Measurements from ENCODE around the gene SERTAD3. TPM values are rescaled to one million over a fixed set of nuclear protein-coding genes. Genes with fewer than 3 reads are reported as not detected.

The SERTAD3 gene
- total RNA-seq, 3 donors from 2014 or later = 17.3 to 28.1 (median 25.2) TPM

DNA sequence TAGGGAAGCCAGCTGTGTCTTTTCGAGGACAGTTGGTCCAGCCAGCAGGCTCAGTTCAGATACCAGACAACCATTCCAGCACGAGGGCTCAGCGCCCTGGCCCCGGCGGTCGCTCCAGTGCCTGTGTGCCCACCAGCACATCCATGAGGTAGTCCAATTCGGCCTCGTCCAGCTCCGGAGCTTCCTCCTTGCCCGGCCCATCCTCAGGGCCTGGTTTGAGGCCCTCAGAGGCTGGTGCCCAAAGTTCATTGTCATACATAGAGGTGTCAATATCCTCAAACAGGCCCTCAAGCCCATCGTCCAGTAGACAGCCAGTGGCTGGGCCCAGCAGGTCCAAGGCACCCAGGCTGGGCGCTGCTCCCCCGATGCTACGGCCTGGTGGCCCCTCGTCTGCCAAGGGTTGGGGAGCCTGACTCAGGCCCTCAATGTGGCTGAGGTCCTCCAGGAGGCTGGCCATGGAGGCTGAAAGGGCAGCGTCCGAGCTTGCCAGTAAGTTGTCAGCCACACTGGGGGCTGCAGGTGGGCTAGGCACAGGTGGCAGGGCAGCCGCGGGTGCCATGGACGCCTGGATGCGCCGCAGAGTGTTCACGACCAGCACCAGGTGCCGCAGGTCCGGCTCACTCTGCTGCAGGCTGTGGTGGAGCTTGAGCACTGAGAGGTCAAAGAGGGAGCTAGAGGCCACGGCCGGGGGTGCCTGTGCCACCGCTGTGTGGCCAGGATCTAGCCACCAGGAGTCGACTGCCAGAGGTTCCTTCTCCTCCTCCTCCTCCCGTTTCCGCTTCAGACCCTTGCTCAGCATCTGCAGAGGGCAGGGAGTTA is 21.2 kb downstream of the SERTAD3 start:
- H3K27ac ChIP-seq = peak overlapping the region; percentile 64 to 97
- TF ChIP-seq, protein P1, sequence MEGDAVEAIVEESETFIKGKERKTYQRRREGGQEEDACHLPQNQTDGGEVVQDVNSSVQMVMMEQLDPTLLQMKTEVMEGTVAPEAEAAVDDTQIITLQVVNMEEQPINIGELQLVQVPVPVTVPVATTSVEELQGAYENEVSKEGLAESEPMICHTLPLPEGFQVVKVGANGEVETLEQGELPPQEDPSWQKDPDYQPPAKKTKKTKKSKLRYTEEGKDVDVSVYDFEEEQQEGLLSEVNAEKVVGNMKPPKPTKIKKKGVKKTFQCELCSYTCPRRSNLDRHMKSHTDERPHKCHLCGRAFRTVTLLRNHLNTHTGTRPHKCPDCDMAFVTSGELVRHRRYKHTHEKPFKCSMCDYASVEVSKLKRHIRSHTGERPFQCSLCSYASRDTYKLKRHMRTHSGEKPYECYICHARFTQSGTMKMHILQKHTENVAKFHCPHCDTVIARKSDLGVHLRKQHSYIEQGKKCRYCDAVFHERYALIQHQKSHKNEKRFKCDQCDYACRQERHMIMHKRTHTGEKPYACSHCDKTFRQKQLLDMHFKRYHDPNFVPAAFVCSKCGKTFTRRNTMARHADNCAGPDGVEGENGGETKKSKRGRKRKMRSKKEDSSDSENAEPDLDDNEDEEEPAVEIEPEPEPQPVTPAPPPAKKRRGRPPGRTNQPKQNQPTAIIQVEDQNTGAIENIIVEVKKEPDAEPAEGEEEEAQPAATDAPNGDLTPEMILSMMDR (IDR thresholded peaks at IDR 0.05) = no peak
- DNase-seq (ENCODE audit: low spot score in 2 of 2) = no peak
- intact Hi-C loops (cut with DNase I; ENCODE audit: low total_unique reads) = no loop called here
- H3K36me3 ChIP-seq = no peaks in the 10 kb centered on the region
- no peak overlapping the region for H3K4me3 ChIP-seq
- H3K9me3 ChIP-seq = no peaks in the 10 kb centered on the region
- H3K27me3 ChIP-seq = no peaks in the 10 kb centered on the region
- H3K4me1 ChIP-seq = peaks cover 6 to 16% of the 10 kb centered on the region in 2 donors

DNA sequence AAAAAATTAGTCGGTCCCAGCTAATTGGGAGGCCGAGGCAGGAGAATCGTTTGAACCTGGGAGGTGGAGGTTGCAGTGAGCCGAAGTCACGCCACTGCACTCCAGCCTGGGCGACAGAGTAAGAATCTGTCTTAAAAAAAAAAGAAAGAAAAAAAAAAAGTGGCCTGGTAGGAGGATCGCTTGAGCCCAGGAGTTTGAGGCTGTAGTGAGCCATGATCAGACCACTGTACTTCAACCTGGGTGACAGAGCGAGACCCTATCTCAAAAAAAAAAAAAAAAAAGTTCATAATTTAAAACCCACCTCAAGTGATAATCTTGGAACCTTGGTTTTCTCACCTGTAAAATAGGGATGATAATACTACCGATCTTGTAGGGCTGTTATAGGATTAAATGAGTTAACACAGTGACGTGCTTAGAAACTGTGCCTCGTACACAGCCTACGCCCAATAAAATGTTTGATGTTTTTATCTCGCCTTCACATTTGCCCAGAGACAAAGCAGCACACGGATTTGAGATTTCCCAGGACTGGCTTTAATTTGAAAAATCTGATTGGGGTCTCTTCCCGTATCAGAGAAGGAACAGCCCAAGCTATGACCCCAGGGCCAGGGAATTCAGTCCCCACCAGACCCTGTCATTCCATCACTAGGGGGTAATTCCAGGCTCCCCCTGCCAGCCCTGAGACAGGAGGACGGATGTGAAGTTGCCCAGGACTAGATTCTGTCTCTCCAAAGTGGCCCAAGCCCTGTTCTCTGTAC is 22.0 kb downstream of the SERTAD3 start:
- Histone ChIP-seq H3K4me3 (peak overlapping the region; percentile 61 to 74 (median 72)), H3K27ac (peak overlapping the region; percentile 97 to 98), H3K4me1 (peaks cover 6 to 16% of the 10 kb centered on the region in 2 donors), H3K9me3 (no peaks in the 10 kb centered on the region), H3K27me3 (no peaks in the 10 kb centered on the region), H3K36me3 (no peaks in the 10 kb centered on the region)
- TF ChIP-seq, protein P1 (IDR thresholded peaks at IDR 0.05) = no peak
- TF ChIP-seq POLR2AphosphoS5 (IDR thresholded peaks at IDR 0.05) (no peak), POLR2A (IDR thresholded peaks at IDR 0.05) (no peak)
- intact Hi-C loops (cut with DNase I; ENCODE audit: low total_unique reads) = no loop called here
- no peak for DNase-seq (ENCODE audit: low spot score in 2 of 2)

DNA sequence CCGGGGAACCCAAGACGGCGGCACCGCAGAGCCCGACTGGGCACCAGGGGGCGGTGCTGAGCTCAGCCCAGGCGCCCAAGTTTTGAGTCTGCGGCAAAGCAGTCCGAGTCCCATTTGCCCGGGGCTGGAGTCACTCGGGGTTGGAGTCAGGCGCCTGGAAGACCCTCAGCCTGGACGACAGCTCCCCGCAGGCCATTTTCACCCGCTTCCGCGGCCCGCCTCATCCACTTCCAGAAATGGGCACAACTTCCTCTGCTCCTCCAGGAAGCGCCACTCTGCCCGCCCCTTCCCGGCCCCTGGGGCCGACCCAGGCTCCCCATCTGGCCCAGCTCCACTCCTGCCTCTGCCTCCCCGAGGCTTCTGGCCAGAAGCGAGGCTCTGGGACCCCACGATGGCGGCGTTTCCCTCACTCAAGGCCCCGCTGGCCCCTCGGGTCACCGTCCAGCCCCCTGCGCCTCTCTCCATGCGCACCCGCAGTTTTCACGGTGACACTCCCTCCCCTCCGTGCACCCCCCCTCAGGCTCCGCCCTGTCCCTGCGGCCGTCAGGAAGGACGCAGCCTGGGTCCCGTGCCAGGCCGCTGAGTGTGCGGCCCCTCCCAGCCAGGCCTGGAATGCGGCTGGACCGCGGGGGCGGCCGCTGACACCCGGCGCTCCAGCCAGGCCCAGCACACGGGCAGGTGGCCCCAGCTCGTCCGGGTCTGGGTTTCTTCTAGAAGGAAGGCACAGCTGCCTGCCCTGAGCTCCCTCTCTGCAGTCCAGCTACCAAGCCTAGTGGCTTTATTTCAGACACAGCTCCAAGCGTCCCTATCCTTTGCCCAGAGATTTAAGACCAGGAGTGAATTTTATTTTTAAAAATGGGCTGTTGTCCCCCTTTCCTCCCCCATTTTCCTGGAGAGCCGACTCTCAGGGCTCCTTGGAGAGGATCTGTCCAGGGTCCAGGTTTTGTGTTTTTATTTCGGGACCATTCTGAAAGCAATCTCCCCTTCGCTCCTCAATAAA is 23.1 kb downstream of the SERTAD3 start:
- Histone ChIP-seq H3K4me3 (peak overlapping the region; percentile 61 to 74 (median 72)), H3K4me1 (peaks cover 6 to 16% of the 10 kb centered on the region in 2 donors), H3K9me3 (no peaks in the 10 kb centered on the region), H3K27me3 (no peaks in the 10 kb centered on the region), H3K27ac (peak overlapping the region; percentile 97 to 98), H3K36me3 (no peaks in the 10 kb centered on the region)
- peak; percentile 94 to 95 for DNase-seq (ENCODE audit: low spot score in 2 of 2)
- intact Hi-C loops (cut with DNase I; ENCODE audit: low total_unique reads) = no loop called here
- TF ChIP-seq POLR2A (IDR thresholded peaks at IDR 0.05) = peak; percentile 86
- TF ChIP-seq, protein P1 (IDR thresholded peaks at IDR 0.05) = peak; percentile 80 to 93 (median 87)
- peak; percentile 92 to 97 (median 94) for TF ChIP-seq POLR2AphosphoS5 (IDR thresholded peaks at IDR 0.05)

DNA sequence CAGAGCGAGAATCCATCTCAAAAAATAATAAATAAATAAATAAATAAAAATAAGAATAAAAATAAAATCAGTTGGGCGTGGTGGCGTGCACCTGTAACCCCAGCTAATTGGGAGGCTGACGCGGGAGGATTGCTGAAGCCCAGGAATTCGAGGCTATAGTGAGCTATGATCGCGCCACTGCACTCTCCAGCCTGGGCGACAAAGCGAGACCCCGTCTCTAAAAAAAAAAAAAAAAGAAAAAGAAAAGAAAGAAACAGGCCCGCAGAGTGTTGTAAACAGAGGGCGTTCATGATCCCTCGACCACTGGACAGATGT is 23.7 kb downstream of the SERTAD3 start:
- TF ChIP-seq, protein P1 (IDR thresholded peaks at IDR 0.05) = no peak
- TF ChIP-seq POLR2AphosphoS5 (IDR thresholded peaks at IDR 0.05) (no peak), POLR2A (IDR thresholded peaks at IDR 0.05) (no peak)
- no peaks in the 10 kb centered on the region for H3K27me3 ChIP-seq
- no peaks in the 10 kb centered on the region for H3K9me3 ChIP-seq
- peak overlapping the region; percentile 97 to 98 for H3K27ac ChIP-seq
- H3K4me3 ChIP-seq = peak overlapping the region; percentile 61 to 74 (median 72)
- no peaks in the 10 kb centered on the region for H3K36me3 ChIP-seq
- intact Hi-C loops (cut with DNase I; ENCODE audit: low total_unique reads) = no loop called here
- H3K4me1 ChIP-seq = peaks cover 6 to 16% of the 10 kb centered on the region in 2 donors
- no peak for DNase-seq (ENCODE audit: low spot score in 2 of 2)
